Myocyte (in vitro differentiated cells): ENCODE data around the gene PSMG3. TPM values are rescaled to one million over a fixed set of nuclear protein-coding genes. Genes with fewer than 3 reads are reported as not detected.
A peak's percentile ranks its signal among the peaks of the same experiment; 100 is the strongest.

Source experiments
- DNase-seq: peaks from one replicate; pipeline ENCODE4 v3.0.0-alpha.2; 2012; ENCODE audit warnings: low read depth
- total RNA-seq: library from RNA; depleted of rRNA; stranded (reverse); fragments of >200 nt; gene quantifications from 2 replicates; pipeline ENCODE4 v1.2.3, GENCODE V29; 2014

Gene PSMG3
- total RNA-seq, 1 donor from 2014 or later = 47.1 TPM

DNA sequence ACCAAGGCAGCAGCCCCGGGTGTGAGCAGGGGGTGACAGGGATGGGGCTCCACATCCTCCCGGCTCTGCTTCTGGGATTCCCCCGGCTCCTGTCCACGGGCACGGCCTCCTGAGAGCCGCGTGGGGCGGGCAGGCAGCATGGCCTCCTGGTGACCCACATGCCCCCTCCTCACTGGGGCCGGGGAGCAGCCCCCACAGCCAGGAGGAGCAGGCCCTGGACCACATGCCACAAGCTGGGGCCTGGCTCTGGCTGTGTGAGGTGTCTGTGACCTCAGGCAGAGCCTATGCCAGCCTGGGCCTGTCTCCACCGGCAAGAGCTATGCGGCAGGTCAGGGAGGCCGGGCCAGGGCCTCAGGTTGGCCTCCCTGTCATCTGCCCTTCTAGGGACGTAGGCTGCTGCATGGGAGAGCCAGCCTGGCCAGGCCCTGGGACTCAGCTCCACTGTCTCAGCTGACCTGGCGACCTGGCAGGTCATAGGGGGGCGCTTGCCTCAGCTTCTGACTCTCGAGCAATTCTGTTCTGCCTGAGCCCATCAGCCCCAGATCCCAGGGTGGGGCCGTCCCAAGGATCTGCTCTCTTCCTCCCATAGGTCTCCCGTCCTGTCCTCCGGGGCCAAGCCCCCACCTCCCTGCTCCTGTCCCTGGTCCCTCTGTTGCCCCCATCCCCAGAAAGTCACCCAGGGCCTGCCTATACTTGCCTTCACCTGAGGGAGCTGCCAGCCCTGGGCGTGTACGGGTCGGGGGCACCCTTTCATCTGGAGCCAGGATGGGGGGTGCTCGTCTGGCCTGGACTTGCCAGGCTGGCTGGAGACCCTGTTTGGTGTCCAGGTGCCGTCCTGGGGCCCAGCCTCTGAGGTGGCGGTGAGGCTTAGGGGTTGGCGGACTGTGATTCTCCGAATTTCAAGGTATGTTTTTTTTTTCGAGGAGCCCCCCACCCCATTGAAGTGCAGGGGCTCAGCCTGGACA, 9.9 kb downstream of the PSMG3 start:
- DNase-seq = no peak

DNA sequence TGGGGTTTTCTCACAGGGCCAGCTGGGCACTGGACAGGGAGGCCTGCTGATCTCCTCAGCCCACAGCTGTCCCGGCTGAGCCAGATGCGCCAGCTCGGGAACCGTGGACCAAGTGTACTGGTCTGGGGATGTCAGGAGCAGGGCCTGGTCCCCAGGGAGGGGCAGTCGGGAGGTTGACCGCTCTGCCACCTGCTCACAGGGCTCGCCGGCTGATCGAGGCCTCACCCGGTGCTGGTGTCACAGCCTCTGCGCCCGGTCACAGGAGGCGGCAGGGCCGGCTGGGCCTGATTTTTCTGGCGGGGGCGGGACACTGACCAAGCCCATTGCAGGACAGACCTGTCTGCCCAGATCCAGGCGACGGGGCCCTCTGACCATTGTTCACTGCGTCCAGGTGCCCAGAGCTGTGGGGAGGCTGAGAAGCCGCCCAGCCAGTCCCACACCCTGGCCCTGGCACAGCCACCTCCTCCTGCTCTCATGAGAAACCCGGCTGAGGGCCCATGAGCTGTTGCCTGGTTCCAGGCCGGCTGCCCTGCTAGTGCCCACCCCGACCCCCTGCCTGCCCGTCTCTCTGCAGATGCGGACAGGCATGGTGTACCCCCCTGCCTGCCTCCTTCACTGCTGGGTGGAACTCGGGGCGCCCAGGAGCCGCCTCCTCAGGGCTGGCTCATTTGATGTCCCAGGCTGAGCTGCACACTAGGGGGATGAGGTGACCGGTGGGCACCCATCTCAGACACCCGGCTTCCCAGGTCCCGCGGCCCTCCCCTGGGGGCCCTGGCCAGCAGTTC, 10.8 kb downstream of the PSMG3 start:
- DNase-seq = peak; percentile 57

DNA sequence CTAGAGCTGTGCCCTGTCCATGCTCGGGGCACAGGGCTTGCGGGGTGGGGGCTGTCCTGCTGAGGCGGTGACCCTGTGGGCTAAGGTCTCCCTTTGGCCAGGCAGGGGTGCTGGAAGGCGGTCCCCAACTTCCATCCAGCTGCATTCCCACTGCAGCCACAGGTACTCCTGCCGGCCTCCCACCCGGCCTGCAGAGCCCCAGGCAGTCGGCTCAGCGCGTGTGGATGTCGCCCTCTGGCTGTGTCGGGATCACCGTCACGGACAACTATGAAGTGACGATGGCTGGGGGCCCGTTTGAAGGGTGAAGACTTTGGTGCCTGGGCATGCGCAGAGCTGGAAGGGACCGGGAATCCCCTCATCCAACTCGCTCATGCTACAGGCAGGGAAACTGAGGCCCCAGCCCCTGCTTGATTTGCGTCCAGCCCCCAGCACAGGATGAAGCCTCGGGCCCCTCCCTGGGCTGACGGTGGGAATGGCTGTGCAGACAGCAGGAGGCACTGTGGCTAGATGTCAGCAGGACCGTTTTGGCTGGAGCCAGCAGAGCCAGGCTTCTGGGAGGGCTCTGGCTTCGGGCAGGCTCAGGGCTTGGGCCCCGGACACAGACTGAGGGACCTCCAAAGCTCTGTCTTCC, 11.5 kb downstream of the PSMG3 start:
- peak; percentile 13 for DNase-seq

DNA sequence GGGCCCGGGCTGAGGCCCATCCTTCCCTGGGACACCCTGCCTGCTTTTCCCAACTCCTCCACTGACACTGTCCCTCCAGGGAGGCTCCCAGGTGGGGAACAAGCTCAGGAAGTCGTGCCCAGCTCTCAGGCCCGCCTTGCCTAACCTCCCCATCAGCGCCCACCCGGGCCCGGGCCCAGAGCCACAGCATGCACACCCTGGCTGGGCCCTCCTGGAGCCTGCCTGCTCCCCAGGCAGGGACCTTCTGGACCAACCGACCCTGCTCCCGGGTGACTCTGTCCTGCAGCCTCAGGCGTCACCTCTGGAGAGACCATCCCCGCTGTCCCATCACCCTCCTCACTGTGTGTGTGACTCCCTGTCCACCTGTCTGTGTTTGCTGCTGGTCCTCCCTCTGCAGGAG, 12.1 kb downstream of the PSMG3 start:
- DNase-seq = no peak

DNA sequence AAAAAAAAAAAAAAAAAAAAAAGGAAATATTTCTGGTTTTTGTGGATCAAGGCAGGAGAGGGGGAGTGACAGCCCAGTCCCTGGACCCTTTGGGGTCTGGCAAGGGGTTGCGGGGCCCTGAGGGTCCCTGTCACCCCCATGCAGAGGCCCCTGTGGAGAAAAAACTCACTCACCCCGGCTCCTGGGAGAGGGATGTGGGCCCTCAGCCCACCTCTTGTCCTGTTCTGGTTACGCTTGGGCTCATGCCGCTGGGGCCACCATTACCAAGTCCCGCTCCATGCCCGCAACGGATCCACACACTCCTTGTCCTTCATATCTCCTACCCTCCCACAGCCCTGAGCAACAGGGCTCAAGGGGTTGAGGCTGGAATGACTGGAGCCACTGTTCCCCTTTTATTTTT, 12.8 kb downstream of the PSMG3 start:
- DNase-seq = no peak

DNA sequence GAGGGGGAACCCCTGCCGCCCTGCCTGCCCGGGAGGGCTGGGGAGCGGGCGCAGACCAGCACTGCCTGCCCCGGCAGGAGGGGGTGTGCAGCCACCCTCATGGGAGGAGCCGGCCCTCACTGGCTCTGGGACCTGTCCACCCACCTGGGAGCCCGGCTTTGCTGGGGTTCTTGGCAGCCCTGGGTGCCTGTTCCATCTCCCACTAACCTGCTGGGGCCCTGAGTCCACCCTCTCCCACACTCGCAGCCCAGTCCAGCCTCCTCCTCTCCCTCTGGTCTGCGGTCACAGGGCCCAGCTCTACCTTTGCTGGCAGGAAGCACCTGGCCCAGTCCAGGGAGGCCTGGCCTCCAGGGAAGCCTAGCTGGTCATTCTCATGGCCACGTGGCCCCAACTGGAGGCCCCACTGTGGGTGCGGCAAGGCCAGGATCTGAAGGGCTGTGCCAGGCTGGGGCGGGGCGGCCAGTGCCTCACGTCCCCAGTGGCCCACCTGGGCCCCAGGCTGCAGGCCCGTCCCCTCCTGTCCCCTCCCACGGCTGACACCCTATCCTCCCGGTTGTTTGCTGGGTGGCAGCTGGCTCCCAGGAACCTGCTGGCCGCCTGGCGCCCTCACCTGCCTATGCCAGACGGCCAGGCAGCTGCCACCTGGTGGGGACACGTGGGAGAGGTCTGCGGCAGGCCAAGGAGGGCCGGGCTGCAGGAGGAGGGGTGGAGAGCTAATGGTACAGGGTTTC, 13.9 kb downstream of the PSMG3 start, which contains the start of gene TMEM184A:
TMEM184A (minus strand) TSS at position 393 of the 731 bp plus-strand sequence. CDS start 721 bp downstream, outside the sequence.
- peak; percentile 42 for DNase-seq

DNA sequence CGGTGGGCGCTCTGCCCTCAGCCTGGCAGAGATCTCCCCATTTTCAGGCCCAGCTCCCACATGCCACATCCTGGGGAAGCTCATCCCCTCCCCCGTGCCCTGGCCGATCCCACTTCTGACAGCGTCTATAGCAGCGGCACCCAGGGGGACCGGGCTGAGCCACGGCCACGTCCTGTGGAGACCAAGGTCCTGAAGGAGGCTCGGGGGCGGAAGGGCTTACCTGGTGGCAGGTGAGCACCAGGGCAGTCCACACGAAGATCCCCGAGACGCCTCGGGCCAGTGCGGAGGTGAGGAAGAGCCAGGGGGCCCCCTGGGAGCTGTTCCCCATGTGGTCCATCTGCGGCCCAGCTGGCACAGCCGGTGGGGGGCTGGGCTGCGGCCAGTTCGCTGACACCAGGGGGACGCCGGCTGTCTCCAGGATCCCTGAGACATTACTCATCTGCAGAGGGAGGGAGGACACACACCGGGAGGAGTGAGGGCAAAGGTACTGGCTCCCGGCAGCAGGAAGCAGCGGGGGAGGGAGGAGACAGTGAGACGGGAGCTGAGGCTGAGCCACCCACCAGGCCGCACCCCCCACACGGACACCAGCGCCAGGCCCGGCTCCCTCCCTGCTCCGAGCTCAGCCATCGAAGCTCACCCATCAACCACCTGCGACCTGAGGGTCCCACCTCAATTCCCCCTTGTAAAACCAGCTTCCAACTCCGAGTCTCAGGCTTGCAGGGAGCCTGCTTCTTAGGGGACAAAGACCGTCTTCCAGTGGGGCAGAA, 14.6 kb downstream of the PSMG3 start:
- DNase-seq = peak; percentile 96

DNA sequence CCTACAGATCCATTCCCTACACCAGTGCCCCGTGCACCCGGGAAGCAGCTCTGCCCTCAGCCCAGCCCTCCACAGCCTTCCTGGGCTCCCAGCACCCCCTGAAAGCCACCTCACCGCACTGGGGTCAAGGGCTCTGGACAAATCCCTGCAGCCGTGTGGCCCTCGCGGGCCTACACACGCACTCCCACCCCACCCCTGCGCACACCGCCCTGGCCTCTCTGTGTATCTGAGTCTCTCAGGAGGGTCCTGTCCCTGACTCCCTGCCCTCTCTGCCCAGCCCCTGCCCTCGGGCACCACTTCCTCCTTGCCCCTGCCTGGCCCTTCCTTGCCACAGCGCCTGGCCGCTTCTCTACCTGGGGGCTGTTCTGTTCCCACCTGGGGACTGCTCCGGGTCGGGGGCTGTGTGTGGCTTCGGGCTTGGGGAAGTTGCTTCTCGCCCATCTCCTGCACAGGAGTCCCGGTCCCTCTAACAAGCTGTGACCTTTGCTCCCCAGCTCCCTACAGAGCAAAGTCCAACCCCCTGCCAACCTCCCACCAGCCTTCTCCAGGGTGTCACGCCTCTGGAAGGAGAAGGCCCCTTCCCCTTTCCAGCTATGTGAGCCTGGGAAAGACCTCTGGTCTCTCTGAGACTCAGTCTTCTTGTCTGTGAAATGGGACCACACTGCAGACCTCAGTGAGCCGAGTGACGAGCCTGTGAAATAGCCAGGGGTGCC, 15.3 kb downstream of the PSMG3 start:
- DNase-seq = no peak

DNA sequence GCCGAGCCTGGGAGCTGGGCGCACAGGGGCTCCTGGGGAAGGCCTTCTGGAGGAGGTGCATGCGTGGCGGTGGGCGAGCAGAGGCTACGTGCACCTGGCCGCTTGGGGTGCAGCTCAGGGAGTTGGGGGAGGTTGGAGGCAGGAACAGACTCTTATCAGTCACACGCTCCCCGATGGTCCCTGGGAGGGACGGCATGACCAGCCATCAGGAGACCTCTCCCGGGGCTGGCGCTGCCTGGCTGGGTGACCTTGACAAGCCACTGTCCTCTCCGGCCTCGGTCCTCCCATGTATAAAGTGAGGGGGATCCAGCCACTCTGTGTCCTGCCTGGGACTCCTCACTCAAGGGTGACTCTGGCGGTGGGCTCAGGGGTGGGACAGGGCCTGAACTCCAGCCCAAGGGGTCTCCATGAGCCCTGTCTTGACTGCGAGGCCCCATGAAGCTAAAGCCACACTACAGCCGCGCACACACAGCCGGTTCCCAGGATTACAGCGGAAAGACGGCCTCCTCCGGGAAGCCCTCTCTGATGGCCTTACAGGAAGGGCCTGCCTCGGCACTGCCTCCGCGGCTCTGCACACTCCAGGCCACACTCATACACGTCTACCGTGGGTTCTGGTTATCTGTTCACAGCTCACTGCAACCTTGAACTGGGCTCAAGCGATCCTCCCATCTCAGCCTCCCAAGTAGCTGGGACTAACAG, 16.2 kb downstream of the PSMG3 start:
- DNase-seq = no peak

DNA sequence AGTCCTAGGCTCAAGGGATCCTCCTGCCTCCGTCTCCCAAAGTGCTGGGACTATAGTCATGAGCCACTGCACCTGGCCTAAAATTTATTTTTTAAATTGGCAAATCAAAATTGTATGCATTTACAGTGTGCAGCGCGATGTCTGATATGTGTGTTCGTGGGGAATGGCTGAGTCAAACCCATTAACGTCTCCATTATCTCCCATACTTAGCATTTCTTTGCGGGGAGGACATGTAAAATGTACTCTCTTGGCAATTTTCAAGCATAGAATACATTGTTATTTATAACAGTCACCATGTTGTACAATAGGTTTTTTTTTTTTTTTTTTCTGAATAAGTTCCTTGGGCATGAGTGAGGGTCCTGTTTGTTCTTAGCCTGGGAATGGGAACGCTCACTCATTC, 17.6 kb downstream of the PSMG3 start:
- DNase-seq = no peak

DNA sequence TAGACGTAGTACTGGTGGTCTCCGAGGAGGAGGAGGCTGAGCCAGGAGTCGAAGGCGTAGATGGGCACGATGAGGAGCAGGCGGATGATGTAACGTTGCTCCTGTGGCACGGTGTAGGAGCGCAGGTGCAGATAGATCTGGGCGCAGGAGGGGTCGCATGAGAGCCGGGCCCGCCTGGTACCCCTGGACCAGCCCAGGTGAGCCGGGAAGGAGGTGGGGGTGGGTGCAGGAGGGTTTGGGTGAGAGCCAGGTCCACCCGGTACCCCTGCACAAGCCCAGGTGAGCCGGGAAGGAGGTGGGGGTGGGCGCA, 19.0 kb downstream of the PSMG3 start:
- DNase-seq = no peak

DNA sequence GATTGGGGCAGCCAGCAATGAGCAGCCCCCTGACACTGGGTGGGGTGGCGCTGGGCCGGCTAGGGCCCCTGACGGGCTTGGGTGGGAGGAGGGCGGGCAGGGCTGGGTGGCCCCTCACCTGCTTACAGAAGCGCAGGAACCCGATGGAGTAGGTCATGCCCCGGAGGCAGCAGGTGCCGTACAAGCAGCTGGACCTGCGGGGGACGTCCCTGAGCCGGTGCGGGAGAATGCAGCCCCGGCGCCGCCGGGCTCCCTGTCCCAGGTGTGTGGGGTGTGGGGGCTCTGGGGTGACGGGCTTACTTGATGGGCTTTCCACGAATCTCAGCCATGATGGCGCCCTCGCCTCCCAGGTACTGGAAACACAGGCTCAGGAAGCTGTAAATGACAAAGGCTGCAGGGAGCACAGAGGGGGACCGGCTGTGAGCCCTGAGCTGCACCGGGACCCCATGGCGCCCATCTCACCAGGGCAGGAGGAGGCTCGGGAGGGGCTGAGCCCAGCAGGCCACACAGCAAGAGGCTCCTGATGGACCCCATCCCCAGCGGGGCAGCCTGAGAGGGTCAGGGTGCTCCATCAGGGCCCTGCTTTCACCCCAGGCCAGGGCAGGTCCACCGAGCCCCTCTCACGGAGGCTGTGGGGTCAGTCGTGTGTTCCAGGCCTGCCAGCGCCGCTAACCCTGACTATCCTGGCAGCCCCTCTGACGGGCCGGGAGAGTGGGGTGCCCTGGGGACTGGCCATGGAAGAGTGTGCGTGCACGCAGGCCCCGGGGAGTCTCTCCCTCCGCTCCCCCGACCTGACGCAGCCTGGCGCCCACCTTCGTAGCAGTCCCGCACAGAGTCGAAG, 19.6 kb downstream of the PSMG3 start:
- DNase-seq = no peak

DNA sequence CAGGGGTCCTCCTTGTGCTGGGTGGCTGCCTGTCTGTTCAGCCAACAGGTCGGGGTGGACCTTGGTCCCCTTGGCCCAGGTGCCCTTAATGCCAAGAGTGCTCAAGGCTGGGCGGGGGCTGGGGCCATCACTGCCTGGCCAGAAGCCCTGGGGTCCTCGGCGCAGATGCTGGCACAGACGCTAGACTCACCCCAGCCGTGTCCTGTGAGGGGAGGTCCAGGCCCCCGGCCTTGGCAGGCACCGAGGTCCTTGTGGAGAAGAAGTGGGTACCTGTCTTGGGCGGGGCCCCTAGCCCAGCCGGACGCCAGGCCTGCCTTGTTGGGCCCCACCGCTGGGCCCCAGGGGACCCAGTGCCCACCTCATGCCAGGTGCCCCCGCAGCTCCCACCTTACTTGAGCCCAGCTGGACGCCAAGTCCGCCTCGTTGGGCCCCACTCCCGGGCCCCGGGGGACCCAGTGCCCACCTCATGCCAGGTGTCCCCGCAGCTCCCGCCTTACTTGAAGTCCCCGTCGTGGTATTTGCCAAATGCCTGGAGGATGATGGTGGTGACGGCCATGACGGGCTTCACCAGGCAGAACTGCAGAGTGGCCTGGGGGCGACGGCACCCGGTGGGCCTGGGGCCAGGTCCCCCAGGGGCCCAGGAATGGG, 20.4 kb downstream of the PSMG3 start:
- DNase-seq = no peak

DNA sequence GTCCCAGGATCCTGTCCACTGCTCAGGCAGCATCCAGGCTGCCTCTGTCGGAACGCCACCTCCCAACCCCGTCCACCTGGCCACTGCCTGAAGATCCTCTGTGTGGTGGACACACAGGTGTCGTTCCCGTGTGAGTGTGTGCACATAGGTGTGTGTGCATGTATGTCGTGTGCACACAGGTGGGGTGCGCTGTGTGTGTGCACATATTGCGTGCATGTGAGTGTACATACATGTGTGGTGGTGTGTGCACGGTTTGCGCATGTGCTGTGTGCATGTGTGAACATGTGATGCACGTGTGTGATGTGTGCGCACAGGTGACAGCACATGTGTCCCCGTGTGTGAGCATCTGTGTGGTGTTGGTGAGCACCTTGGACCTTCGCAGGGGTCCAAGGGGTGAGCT, 20.9 kb downstream of the PSMG3 start:
- no peak for DNase-seq

DNA sequence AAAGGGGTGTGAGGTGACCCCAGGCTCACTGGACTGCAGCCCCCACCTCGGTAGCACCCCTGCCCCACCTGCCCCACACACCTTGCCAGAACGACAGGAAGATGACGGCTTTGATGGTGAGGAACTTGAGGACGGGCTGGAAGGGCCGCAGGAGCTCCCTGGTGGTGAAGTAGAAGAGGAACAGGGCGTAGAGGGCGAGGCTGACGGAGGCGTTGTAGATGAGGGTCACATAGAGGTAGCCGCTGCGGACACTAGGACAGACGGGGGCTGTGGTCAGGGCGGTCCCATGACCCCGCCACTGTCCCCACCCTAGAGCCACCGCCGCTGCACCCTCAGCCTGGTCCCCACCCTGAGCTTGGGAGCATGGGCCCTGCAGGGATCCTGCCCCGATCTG, 21.4 kb downstream of the PSMG3 start:
- no peak for DNase-seq

DNA sequence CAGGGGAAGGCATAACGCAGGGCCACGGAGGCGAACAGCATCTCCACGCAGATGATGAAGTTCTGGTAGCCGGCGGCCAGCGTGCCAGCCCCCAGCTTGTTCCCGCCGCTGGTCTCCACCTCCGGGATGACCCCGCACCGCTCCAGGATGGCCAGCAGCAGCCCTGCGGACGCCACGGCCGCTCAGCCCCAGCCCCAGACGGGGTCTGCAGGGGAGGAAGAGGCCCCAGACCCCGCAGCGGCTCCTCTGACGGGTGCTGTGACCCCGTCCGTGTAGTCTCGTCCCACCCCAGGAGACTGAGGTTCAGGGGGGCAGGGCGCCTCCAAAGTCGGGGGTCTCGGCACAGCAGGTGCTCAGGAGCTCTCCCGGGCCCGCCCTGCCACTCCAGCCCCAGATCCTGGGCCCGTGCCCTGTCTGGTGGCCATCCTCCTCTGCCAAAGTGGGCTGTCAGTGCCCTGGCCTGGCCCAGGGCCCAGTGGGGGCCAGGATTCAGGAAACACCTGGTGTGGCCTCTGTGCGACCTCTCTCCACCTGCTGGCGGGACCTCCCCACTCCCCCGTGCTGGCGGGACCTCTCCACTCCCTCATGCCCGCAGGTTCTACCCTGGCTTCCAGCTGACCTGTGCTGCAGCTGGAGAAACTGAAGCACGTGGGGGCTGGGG, 21.9 kb downstream of the PSMG3 start:
- no peak for DNase-seq
